ENCODE measurements around the gene SHOX.
"Not testable (repeated sequence)": the region's sequence is repeated elsewhere in the genome, so short reads cannot be mapped to it uniquely, and the experiment has no call there.

Gene SHOX

DNA sequence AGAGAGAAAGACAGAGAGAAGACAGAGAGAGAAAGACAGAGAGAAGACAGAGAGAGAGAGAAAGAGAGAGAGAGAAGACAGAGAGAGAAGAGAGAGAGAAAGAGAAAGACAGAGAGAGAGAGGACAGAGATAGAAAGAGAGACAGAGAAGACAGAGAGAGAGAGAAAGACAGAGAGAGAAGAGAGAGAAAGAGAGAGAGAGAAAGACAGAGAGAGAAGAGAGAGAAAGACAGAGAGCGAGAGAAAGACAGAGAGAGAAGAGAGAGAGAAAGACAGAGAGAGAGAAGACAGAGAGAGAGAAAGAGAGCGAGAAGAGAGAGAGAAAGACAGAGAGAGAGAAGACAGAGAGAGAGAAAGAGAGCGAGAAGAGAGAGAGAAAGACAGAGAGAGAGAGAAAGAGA is 7.8 kb upstream of the SHOX start:
- DNase-seq = not testable (repeated sequence)

GRCh38 chrX:623268-623598 is 7.4 kb upstream of the SHOX start:
- no peak for DNase-seq

DNA sequence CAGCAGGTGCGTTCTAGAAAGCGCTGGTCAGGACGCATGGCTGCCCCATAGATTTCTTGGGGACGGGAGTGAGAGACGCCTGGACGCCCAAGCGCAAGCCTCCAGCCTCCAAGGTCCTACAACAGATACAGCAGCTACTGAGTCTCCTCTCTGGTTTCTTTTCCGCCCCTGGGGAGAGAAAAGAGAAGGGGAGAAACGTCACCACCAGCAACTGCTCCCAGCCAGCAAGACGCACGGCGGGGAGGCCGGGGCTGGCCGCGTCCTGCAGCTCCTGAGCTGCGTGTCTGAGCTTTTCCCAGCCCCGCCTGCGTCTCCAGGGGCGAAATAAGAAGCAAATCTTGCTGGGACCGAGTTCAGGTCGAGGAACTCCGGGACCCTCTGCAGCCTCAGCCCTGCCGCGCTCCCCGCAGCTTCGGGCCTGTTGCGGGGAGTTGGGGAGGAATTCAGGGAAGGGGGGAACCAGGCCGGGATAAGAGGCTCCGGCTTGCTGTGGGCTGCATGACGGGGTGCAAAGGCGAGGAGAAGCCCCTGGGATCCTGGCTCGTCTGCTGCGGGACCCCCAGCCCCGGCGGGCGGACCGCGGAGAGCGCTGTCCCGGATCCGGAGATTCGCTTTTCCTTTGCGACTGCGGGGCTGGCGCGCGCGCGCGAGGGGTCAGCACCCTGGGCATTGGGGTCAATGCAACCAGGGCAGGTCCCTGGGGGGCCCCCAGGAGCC is 6.8 kb upstream of the SHOX start:
- no peak for DNase-seq

DNA sequence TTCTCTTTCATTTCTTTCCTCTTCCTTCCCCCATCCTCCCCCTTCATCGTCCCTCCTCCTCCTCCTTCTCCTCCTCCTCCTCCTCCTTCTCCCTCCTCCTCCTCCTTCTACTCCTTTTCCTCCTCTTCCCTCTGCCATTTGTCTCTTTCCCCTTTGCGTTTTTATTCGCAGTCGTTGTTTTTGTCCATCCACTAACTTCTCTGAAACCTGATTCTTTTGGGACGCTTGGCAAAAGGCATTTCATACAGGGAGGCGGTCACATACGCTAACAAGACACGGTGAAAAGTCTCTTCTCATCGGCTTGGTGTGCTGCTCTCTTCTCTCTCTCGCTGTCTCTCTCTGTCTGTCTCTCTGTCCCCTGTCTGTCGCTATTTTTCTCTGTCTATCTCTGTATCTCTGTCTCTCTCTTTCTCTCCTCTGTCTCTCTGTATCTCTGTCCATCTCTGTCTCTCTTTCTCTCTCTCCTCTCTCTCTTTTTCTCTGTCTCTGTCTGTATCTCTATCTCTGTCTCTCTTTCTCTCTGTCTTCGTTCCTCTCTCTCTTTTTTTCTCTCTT is 5.4 kb upstream of the SHOX start:
- DNase-seq = no peak

- DNase-seq = not testable (repeated sequence)
Observed at GRCh38 chrX:626047-626446, 4.5 kb upstream of the SHOX start.

- DNase-seq = no peak
Observed at GRCh38 chrX:626745-627509, 3.7 kb upstream of the SHOX start.

DNA sequence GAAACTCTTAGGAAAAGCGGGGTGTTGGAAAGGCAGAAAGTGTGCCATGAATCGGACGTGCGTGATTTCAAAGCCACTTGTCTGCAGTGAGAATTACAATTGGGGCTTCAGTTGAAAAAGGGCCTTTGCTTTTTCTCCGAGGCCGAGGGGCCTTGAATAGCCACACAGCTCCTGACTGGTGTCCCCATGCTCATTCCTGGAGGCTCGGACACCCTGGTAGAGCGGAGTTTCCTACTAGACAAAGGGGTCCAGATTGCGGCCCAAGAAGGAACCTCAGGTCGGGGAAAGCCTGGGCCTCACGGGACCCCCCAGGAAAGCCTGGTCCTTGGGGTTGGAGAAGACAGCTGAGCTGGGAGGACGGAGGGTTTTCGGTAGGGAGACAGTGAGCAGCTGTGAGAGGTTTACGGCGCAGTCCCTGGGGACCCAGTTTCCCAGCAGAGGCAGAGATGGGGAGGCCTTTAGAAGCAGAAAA is 3.0 kb upstream of the SHOX start:
- DNase-seq = no peak

DNA sequence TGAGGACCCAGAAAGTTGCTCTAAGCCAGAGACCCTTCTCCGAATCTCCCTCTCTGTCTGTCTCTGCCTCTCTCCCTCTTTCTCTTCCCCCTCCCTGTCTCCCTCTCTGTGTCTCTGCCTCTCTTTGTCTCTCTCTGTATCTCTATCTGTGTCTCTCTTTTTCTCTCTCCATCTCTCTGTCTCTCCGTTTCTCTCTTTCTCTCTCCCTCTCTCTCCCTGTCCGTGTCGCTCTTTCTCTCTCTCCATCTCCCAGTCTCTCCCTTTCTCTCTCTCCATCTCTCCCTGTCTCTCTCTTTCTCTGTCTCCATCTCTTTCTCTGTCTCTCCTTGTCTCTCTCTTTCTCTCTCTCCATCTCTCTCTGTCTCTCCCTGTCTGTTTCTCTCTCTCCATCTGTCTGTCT is 2.6 kb upstream of the SHOX start:
- DNase-seq = no peak

GRCh38 chrX:629230-630006 is 1.2 kb upstream of the SHOX start:
- no peak for DNase-seq

DNA sequence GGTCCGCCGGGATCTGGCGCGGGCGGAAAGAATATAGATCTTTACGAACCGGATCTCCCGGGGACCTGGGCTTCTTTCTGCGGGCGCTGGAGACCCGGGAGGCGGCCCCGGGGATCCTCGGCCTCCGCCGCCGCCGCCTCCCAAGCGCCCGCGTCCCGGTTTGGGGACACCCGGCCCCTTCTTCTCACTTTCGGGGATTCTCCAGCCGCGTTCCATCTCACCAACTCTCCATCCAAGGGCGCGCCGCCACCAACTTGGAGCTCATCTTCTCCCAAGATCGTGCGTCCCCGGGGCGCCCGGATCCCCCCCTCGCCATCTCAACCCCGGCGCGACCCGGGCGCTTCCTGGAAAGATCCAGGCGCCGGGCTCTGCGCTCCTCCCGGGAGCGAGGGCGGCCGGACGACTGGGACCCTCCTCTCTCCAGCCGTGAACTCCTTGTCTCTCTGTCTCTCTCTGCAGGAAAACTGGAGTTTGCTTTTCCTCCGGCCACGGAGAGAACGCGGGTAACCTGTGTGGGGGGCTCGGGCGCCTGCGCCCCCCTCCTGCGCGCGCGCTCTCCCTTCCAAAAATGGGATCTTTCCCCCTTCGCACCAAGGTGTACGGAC is 482 bp upstream of the SHOX start:
- DNase-seq = no peak

DNA sequence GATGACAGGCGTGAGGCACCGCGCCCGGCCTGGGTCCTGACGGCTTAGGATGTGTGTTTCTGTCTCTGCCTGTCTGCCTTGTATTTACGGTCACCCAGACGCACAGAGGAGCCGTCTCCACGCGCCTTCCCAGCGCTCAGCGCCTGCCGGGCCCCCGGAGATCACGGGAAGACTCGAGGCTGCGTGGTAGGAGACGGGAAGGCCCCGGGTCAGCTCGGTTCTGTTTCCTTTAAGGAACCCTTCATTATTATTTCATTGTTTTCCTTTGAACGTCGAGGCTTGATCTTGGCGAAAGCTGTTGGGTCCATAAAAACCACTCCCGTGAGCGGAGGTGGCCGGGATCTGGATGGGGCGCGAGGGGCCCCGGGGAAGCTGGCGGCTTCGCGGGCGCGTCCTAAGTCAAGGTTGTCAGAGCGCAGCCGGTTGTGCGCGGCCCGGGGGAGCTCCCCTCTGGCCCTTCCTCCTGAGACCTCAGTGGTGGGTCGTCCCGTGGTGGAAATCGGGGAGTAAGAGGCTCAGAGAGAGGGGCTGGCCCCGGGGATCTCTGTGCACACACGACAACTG is 1.3 kb downstream of the SHOX start:
- no peak for DNase-seq

DNA sequence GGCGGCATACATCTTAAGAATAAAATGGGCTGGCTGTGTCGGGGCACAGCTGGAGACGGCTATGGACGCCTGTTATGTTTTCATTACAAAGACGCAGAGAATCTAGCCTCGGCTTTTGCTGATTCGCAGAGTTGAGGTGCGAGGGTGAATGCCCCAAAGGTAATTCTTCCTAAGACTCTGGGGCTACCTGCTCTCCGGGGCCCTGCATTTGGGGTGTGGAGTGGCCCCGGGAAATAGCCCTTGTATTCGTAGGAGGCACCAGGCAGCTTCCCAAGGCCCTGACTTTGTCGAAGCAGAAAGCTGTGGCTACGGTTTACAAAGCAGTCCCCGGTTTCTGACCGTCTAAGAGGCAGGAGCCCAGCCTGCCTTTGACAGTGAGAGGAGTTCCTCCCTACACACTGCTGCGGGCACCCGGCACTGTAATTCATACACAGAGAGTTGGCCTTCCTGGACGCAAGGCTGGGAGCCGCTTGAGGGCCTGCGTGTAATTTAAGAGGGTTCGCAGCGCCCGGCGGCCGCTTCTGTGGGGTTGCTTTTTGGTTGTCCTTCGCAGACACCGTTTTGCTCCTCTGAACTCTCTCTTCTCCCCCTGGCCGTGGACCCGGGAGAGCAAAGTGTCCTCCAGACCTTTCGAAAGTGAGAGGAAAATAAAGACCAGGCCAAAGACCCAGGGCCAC is 1.9 kb downstream of the SHOX start:
- DNase-seq = no peak

DNA sequence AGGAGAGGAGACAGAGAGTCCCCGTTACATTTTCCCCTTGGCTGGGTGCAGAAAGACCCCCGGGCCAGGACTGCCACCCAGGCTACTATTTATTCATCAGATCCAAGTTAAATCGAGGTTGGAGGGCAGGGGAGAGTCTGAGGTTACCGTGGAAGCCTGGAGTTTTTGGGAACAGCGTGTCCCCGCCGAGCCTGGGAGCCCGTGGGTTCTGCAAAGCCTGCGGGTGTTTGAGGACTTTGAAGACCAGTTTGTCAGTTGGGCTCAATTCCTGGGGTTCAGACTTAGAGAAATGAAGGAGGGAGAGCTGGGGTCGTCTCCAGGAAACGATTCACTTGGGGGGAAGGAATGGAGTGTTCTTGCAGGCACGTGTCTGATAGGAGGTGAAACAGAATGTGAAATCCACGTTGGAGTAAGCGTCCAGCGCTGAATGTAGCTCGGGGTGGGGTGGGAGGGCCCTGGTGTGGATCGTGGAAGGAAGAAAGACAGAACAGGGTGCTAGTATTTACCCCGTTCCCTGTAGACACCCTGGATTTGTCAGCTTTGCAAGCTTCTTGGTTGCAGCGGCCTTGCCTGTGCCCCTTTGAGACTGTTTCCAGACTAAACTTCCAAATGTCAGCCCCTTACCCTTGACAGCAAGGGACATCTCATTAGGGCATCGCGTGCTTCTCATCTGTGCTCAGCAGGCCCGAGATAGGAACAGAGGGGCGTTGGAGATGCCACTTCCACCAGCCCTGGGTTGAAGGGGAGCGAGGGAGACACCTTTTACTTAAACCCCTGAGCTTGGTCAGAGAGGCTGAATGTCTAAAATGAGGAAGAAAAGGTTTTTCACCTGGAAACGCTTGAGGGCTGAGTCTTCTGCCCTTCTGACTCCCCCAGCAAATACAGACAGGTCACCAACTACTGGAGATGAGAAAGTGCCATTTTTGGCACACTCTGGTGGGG is 2.7 kb downstream of the SHOX start:
- DNase-seq = no peak

GRCh38 chrX:633985-634958 is 3.7 kb downstream of the SHOX start:
- no peak for DNase-seq

DNA sequence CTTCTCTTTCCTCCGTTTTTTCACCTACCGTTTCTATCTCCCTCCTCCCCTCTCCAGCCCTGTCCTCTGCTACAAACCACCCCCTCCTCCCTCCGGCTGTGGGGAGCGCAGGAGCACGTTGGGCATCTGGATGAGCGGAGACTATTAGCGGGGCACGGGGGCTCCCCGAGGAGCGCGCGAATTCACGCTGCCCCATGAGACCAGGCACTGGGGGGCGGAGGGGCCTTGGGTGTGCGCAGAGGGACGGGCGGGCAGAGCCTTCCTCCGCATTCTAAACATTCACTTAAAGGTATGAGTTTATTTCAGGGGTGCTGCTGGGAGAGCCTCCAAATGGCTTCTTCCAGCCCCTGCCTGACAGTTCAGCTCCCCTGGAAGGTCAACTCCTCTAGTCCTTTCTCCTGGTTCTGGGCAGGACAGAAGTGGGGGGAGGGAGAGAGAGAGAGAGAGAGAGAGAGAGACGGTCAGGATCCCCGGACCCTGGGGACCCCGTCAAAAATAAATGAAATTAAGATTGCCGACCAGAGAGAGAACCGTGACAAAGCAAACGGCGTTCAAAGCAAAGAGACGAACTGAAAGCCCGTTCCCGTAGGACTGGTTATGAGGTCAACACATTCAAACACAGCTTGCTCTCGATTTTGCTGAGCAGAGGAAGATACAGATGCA is 5.0 kb downstream of the SHOX start:
- no peak for DNase-seq

GRCh38 chrX:636981-637659 is 6.5 kb downstream of the SHOX start:
- no peak for DNase-seq

DNA sequence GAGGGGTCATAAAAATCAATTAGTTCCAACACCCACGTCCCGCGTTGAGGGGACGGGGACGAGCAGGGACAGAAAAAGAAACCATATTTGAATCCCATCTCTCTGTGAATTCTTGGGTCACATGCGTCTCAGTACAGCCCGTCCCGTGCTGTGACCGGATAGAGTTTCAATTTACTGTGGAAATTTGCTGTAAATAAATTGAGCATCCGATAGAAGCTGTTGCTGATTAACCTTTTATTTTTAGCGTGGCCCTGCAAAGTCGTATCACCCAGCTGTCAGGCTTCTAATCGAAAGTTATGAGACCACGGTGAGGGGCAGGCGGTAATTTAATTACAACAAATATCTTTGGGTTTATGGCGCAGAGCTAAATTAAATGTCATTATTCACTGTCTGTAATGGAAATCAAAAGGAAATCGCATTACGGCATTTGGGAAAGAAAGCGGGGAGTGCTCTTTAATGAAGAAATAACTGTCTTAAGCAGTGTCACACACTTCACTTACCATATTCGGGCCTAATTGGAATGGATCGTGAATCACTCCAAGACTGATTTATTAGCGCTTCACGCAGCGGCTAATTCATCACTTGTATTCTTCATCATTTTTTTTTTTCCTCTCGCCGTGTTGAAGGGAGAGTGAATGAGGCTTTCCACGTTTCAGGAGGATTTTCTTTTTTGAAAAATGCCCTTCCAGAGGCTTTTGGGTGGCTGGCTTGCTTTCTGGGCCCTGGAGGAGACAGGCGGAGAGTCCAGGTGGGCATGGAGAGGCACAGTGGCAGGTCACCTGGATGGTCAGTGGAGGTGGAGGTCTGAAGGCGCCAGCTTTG is 7.3 kb downstream of the SHOX start:
- DNase-seq = no peak
